ENCODE results near the gene DNAJB4. TPM values are rescaled to one million over a fixed set of nuclear protein-coding genes. Genes with fewer than 3 reads are reported as not detected.
"Not testable (repeated sequence)": the region's sequence is repeated elsewhere in the genome, so short reads cannot be mapped to it uniquely, and the experiment has no call there.

The DNAJB4 gene
- total RNA-seq, 3 donors from 2014 or later (not counting 1 experiment from before 2014, with no cell fraction given) = 26.8 to 30.7 (median 28.2) TPM

GRCh38 chr1:78060857-78061563 lies 56.3 kb downstream of the DNAJB4 start:
- Mint-ChIP-seq H3K36me3 (no peaks in the 10 kb centered on the region), H3K9me3 (no peaks in the 10 kb centered on the region), H3K27ac (no peak overlapping the region), H3K27me3 (ENCODE audit: low read depth in 2 of 2) (peaks cover 9 to 11% of the 10 kb centered on the region in 2 donors), H3K4me3 (no peak overlapping the region), H3K4me1 (no peaks in the 10 kb centered on the region)
- ATAC-seq (no peak), DNase-seq (no peak)
- TF ChIP-seq CTCF (IDR thresholded peaks at IDR 0.05) = no peak
- H3K36me3 ChIP-seq (ENCODE audit: control insufficient read depth, insufficient read depth, low read length) = no peaks in the 10 kb centered on the region
- WGBS (ENCODE audit: insufficient coverage) = 79% methylated on average over 4 of the region's 4 CpGs
- intact Hi-C loops (cut with micrococcal nuclease) = no loop called here
- no peaks in the 10 kb centered on the region for H3K9me3 ChIP-seq (ENCODE audit: control insufficient read depth, insufficient read depth, low read length)
- H3K4me1 ChIP-seq (ENCODE audit: control insufficient read depth, insufficient read depth, low read length) = no peaks in the 10 kb centered on the region
- no peak overlapping the region for H3K27ac ChIP-seq (ENCODE audit: low read length)
- H3K27me3 ChIP-seq (ENCODE audit: control insufficient read depth, insufficient read depth, low read length) = peaks cover 4% of the 10 kb centered on the region
- H3K4me3 ChIP-seq (ENCODE audit: low read length) = no peak overlapping the region

DNA sequence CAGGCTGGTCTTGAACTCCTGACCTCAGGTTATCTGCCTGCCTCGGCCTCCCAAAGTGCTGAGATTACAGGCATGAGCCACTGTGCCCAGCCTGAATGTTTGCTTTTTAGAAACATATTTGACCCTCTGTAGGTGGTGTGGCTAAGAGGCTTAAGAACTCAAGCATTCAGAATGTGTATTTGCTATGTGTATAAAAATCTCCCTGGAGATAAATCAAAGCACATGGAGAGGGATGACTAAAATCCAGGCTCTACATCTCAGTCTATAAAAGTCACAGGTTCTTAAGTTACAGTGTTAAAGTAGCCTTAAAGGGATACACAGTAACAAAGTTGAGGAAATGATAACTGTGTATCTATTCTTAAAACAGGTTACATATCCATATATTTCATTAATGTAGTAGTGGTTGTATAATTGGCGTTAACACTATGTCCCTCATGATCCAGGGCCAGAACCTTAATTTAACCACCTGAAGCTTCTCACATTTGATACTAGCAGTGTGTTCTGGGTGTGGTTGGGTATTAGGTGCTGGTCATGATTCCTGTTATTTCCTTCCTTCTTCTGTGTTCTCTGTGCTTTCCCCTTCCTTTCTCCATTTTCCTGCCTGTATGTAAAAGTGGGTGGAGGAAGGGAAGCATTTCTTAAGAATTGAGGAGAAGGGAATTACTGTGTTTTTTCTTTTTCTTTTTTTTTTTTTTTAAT lies 57.2 kb downstream of the DNAJB4 start:
- no peak for ATAC-seq
- Histone ChIP-seq H3K27me3 (ENCODE audit: control insufficient read depth, insufficient read depth, low read length) (peaks cover 4% of the 10 kb centered on the region), H3K4me1 (ENCODE audit: control insufficient read depth, insufficient read depth, low read length) (no peaks in the 10 kb centered on the region), H3K4me3 (ENCODE audit: low read length) (no peak overlapping the region), H3K27ac (ENCODE audit: low read length) (no peak overlapping the region), H3K36me3 (ENCODE audit: control insufficient read depth, insufficient read depth, low read length) (no peaks in the 10 kb centered on the region), H3K9me3 (ENCODE audit: control insufficient read depth, insufficient read depth, low read length) (no peaks in the 10 kb centered on the region)
- no peaks in the 10 kb centered on the region for H3K36me3 Mint-ChIP-seq
- WGBS (ENCODE audit: insufficient coverage) = 100% methylated on average over 1 of the region's 2 CpGs
- no peaks in the 10 kb centered on the region for H3K4me1 Mint-ChIP-seq
- H3K9me3 Mint-ChIP-seq = no peaks in the 10 kb centered on the region
- H3K4me3 Mint-ChIP-seq = no peak overlapping the region
- no peak for TF ChIP-seq CTCF (IDR thresholded peaks at IDR 0.05)
- intact Hi-C loops (cut with micrococcal nuclease) = no loop called here
- DNase-seq = no peak
- H3K27ac Mint-ChIP-seq = no peak overlapping the region
- H3K27me3 Mint-ChIP-seq (ENCODE audit: low read depth in 2 of 2) = peaks cover 8 to 9% of the 10 kb centered on the region in 2 donors

DNA sequence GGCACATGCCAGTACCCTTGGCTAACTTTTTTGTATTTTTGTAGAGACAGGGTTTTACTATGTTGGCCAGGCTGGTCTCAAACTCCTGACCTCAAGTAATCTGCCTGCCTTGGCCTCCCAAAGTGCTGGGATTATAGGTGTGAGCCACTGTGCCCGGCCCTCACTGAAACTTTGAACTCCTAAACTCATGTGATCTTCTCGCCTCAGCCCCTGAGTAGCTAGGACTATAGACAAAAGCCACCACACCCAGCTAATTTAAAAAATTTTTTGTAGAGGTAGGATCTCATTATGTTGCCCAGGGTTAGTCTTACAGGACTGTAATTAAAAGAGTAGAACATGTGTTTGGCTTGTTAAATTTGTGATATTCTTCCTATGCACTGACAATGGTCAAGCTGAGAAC lies 60.1 kb downstream of the DNAJB4 start:
- H3K4me1 ChIP-seq (ENCODE audit: control insufficient read depth, insufficient read depth, low read length); H3K36me3 ChIP-seq (ENCODE audit: control insufficient read depth, insufficient read depth, low read length); H3K9me3 Mint-ChIP-seq; H3K27ac Mint-ChIP-seq; H3K4me3 ChIP-seq (ENCODE audit: low read length); H3K36me3 Mint-ChIP-seq; intact Hi-C loops (cut with micrococcal nuclease); ATAC-seq; H3K27ac ChIP-seq (ENCODE audit: low read length); DNase-seq; H3K9me3 ChIP-seq (ENCODE audit: control insufficient read depth, insufficient read depth, low read length); H3K4me1 Mint-ChIP-seq; H3K4me3 Mint-ChIP-seq; H3K27me3 ChIP-seq (ENCODE audit: control insufficient read depth, insufficient read depth, low read length): not testable (repeated sequence)
- peaks cover 8 to 18% of the 10 kb centered on the region in 2 donors for H3K27me3 Mint-ChIP-seq (ENCODE audit: low read depth in 2 of 2)
- WGBS (ENCODE audit: insufficient coverage) = 91% methylated on average over 1 of the region's 2 CpGs

Other genes starting within 250 kb of the DNAJB4 start
- gene USP33, start 245.1 kb upstream of the DNAJB4 start, total RNA-seq = 100 to 1,000 TPM in 2 of 3 donors, 10 to 100 TPM in 1; 88.1 to 112 (median 101) TPM
- 10 to 100 TPM; 13.6 to 16.9 (median 15.6) TPM for gene MIGA1, start 225.3 kb upstream of the DNAJB4 start, total RNA-seq
- 1 to 10 TPM in 2 of 3 donors, under 1 TPM in 1; 0.85 to 1.4 (median 1.1) TPM for gene NEXN, start 116.3 kb upstream of the DNAJB4 start, total RNA-seq
- gene FUBP1, start 25.9 kb upstream of the DNAJB4 start, total RNA-seq = 100 to 1,000 TPM; 247 to 285 (median 249) TPM
- gene GIPC2, start 41.0 kb downstream of the DNAJB4 start, total RNA-seq = not detected